PC-3 (cell line): ENCODE data around the gene TEKT5. TPM values are rescaled to one million over a fixed set of nuclear protein-coding genes. Genes with fewer than 3 reads are reported as not detected.

ENCODE experiments used
- ATAC-seq: fragments of 200-7000 bp; cut with Tn5 transposase; 2 replicates; pipeline ENCODE4 v1.9.1; 2020; ENCODE audit warnings: mild to moderate bottlenecking, moderate library complexity
- BruUV-seq: library from RNA; stranded (reverse); fragments of 400-500 nt; replicated peaks from 2 replicates; lab custom pipeline; 2021; lab: Mats Ljungman, UMichigan
- CTCF ChIA-PET: fragments of 300-600 bp; sonication (Branson Sonifier 250); formaldehyde crosslinking; loops from one replicate; lab custom pipeline; 2022; ENCODE audit warnings: antibody characterized with exemption; lab: Charles Lee
- POLR2A ChIA-PET: fragments of 300-600 bp; sonication (Branson Sonifier 250); formaldehyde crosslinking; loops from one replicate; lab custom pipeline; 2022; ENCODE audit warnings: antibody characterized with exemption; ENCODE audit not compliant: unreplicated experiment; lab: Charles Lee
- DNase-seq: peaks from one replicate; pipeline ENCODE4 v3.0.0-alpha.2; 2015
- H2AFZ ChIP-seq: fragments of 300-600 bp; sonication (generic); 2 replicates; pipeline ENCODE4 v1.6.0; 2016; ENCODE audit warnings: antibody characterized with exemption, low read length
- H3F3A ChIP-seq: fragments of 300-600 bp; sonication (generic); one replicate; pipeline ENCODE4 v1.6.0; 2017; ENCODE audit warnings: antibody characterized with exemption, low read length, control low read depth, mild to moderate bottlenecking; ENCODE audit not compliant: unreplicated experiment
- H3K27ac ChIP-seq: fragments of 300-600 bp; sonication (generic); 2 replicates; pipeline ENCODE4 v1.5.1; 2016; ENCODE audit warnings: mild to moderate bottlenecking, low read length
- H3K27me3 ChIP-seq: fragments of 300-600 bp; sonication (generic); 2 replicates; pipeline ENCODE4 v1.6.1; 2016; ENCODE audit warnings: low read length, mixed read lengths
- H3K36me3 ChIP-seq: fragments of 300-600 bp; sonication (generic); 2 replicates; pipeline ENCODE4 v1.6.1; 2016; ENCODE audit warnings: low read depth, mixed run types, low read length, mixed read lengths
- H3K4me1 ChIP-seq: fragments of 300-600 bp; sonication (generic); 2 replicates; pipeline ENCODE4 v1.5.1; 2016; ENCODE audit warnings: low read length; ENCODE audit not compliant: insufficient read depth
- H3K4me2 ChIP-seq: fragments of 300-600 bp; sonication (generic); 2 replicates; pipeline ENCODE4 v1.6.0; 2016; ENCODE audit warnings: low read length
- H3K4me3 ChIP-seq: fragments of 300-600 bp; sonication (generic); 2 replicates; pipeline ENCODE4 v1.5.1; 2016; ENCODE audit warnings: mild to moderate bottlenecking, low read length, mixed read lengths
- H3K79me2 ChIP-seq: fragments of 300-600 bp; sonication (generic); 2 replicates; pipeline ENCODE4 v1.6.1; 2017; ENCODE audit warnings: low read length, mixed read lengths
- H3K9ac ChIP-seq: fragments of 300-600 bp; sonication (generic); 2 replicates; pipeline ENCODE4 v1.6.0; 2016; ENCODE audit warnings: mild to moderate bottlenecking, low read length
- H3K9me2 ChIP-seq: fragments of 300-600 bp; sonication (generic); replicated peaks from 2 replicates; pipeline ENCODE4 v1.6.1; 2016; ENCODE audit warnings: mixed run types, low read length, mixed read lengths
- H3K9me3 ChIP-seq: fragments of 300-600 bp; sonication (generic); 2 replicates; pipeline ENCODE4 v1.6.1; 2016; ENCODE audit warnings: low read length, mixed read lengths
- H4K20me1 ChIP-seq: fragments of 300-600 bp; sonication (generic); 2 replicates; pipeline ENCODE4 v1.6.1; 2016; ENCODE audit warnings: low read length, mixed read lengths
- CTCF ChIP-seq: fragments of 300-600 bp; sonication (generic); conservative IDR thresholded peaks from 2 replicates; pipeline ENCODE4 v1.5.1; 2017; ENCODE audit warnings: antibody characterized with exemption, low read depth, mild to moderate bottlenecking, low read length
- EZH2 ChIP-seq: fragments of 300-600 bp; sonication (generic); IDR thresholded peaks from one replicate; pipeline ENCODE4 v1.6.1; 2017; ENCODE audit warnings: antibody characterized with exemption, mild to moderate bottlenecking, low read length; ENCODE audit not compliant: unreplicated experiment
- EZH2phosphoT487 ChIP-seq: fragments of 300-600 bp; sonication (generic); IDR thresholded peaks from 2 replicates; pipeline ENCODE4 v1.6.1; 2018; ENCODE audit warnings: mild to moderate bottlenecking, antibody characterized with exemption, low read length, borderline replicate concordance
- intact Hi-C: fragments of 100-400 bp; cut with micrococcal nuclease; formaldehyde crosslinking; loops from 2 replicates; pipeline ENCODE4 v1.9.0; 2023
- total RNA-seq: library from RNA; depleted of rRNA; stranded (reverse); fragments of >200 nt; gene quantifications from 2 replicates; pipeline ENCODE4 v1.2.3, GENCODE V29; 2014

The TEKT5 gene
- total RNA-seq, 1 experiment from 2014 or later = not detected

- Histone ChIP-seq H3K4me2 (peak overlapping the region; percentile 93), H4K20me1 (peaks cover 12% of the 10 kb centered on the region; the same call in 1 of the 2 replicates), H3K4me1 (peaks cover 54% of the 10 kb centered on the region), H3K4me3 (peak overlapping the region; percentile 89), H3K9ac (peak overlapping the region; percentile 99), H3F3A (peaks cover 4% of the 10 kb centered on the region), H3K9me3 (no peaks in the 10 kb centered on the region), H3K79me2 (peaks cover 44% of the 10 kb centered on the region), H3K36me3 (no peaks in the 10 kb centered on the region), H2AFZ (peak overlapping the region; percentile 74), H3K27me3 (no peaks in the 10 kb centered on the region), H3K27ac (peak overlapping the region; percentile 84), H3K9me2 (no peaks in the 10 kb centered on the region)
- TF ChIP-seq CTCF = no peak
- no peak for TF ChIP-seq EZH2
- no peak for TF ChIP-seq EZH2phosphoT487
- no peak for DNase-seq
- POLR2A ChIA-PET = interaction anchor here (0.7 kb wide), 1 partner anchor 47 kb away, joined by 3 read pairs; no protein-coding TSS in a partner anchor
- BruUV-seq = TSS peak; percentile 68
- intact Hi-C loops = no loop called here
- CTCF ChIA-PET = no interaction called here
- ATAC-seq = no peak
Measured at GRCh38 chr16:10580883-10581247, 113.9 kb downstream of the TEKT5 start.

GRCh38 chr16:10579965-10580882 lies 114.5 kb downstream of the TEKT5 start, which contains the start of gene EMP2:
Gene EMP2 (minus strand): TSS chr16:10580598. CDS start chr16:10547617, 32,981 bp downstream.
- TF ChIP-seq EZH2 (no peak), EZH2phosphoT487 (no peak), CTCF (peak; percentile 67)
- peak within 1 kb of the TSS; percentile 84 for H3K27ac ChIP-seq
- no peaks in the 10 kb centered on the region for H3K36me3 ChIP-seq
- no TSS peak for BruUV-seq
- CTCF ChIA-PET = no interaction called here
- peaks cover 2% of the 10 kb centered on the region for H3F3A ChIP-seq
- H4K20me1 ChIP-seq = peaks cover 12% of the 10 kb centered on the region; the same call in 1 of the 2 replicates
- peak within 1 kb of the TSS; percentile 99 for H3K9ac ChIP-seq
- POLR2A ChIA-PET = interaction anchor here (0.7 kb wide), 1 partner anchor 46 kb away, joined by 3 read pairs; no protein-coding TSS in a partner anchor
- H3K4me1 ChIP-seq = peaks cover 48% of the 10 kb centered on the region
- H3K9me2 ChIP-seq = no peaks in the 10 kb centered on the region
- ATAC-seq = peak; percentile 66
- H3K4me3 ChIP-seq = peak within 1 kb of the TSS; percentile 89
- H2AFZ ChIP-seq = peak within 1 kb of the TSS; percentile 87
- no peaks in the 10 kb centered on the region for H3K27me3 ChIP-seq
- peaks cover 51% of the 10 kb centered on the region for H3K79me2 ChIP-seq
- intact Hi-C loops = loop anchor here (5.0 kb wide), 2 partner anchors 68 to 87 kb away; no protein-coding TSS in a partner anchor
- no peaks in the 10 kb centered on the region for H3K9me3 ChIP-seq
- DNase-seq = peak; percentile 76
- H3K4me2 ChIP-seq = peak within 1 kb of the TSS; percentile 93
